H1 (cell line): ENCODE measurements around the gene TMEM106C. TPM values are rescaled to one million over a fixed set of nuclear protein-coding genes. Genes with fewer than 3 reads are reported as not detected.
A peak's percentile ranks its signal among the peaks of the same experiment; 100 is the strongest.

Experiments
- CTCF ChIA-PET: fragments of 300-600 bp; sonication (Branson Sonifier 250); formaldehyde crosslinking; loops from one replicate; lab custom pipeline; 2021; ENCODE audit not compliant: partially characterized antibody; lab: Charles Lee
- POLR2A ChIA-PET: fragments of 300-600 bp; sonication (Branson Sonifier 250); formaldehyde crosslinking; loops from one replicate; lab custom pipeline; 2021; ENCODE audit warnings: inconsistent platforms; ENCODE audit not compliant: partially characterized antibody; lab: Charles Lee
- DNase-seq, 2 experiments: peaks; one replicate each; pipeline versions ENCODE4 v3.0.0 to v3.0.0-alpha.2; 2010 to 2022; ENCODE audit warnings: low spot score in 2 of 2, low read depth in 1 of 2, mixed read lengths in 1 of 2
- FAIRE-seq: peaks from 2 replicates; lab custom pipeline; 2011; peaks lifted over from hg19 to GRCh38; lab: Jason Lieb, UNC
- H2AFZ ChIP-seq: 2 replicates; pipeline ENCODE4 v1.8.1; 2012; ENCODE audit warnings: low read length, inconsistent platforms
- H2AK5ac ChIP-seq: 2 replicates; pipeline ENCODE4 v1.6.1; 2013; ENCODE audit warnings: low read depth, low read length
- H2BK120ac ChIP-seq: replicated peaks from 2 replicates; pipeline ENCODE3; 2013; ENCODE audit warnings: low read depth, low read length, inconsistent platforms
- H2BK12ac ChIP-seq: 2 replicates; pipeline ENCODE4 v1.6.1; 2013; ENCODE audit warnings: low read depth, low read length
- H2BK15ac ChIP-seq: 2 replicates; pipeline ENCODE4 v1.6.1; 2013; ENCODE audit warnings: low read length
- H2BK20ac ChIP-seq: 2 replicates; pipeline ENCODE4 v1.6.1; 2013; ENCODE audit warnings: low read length
- H2BK5ac ChIP-seq: 2 replicates; pipeline ENCODE4 v1.6.1; 2013; ENCODE audit warnings: low read depth, low read length
- H3K14ac ChIP-seq: 2 replicates; pipeline ENCODE4 v1.6.1; 2013; ENCODE audit warnings: inconsistent platforms; ENCODE audit not compliant: insufficient read length
- H3K18ac ChIP-seq: 2 replicates; pipeline ENCODE4 v1.6.1; 2013; ENCODE audit warnings: low read length; ENCODE audit errors: extremely low read depth
- H3K23ac ChIP-seq: 2 replicates; pipeline ENCODE4 v1.6.1; 2013; ENCODE audit warnings: inconsistent platforms; ENCODE audit not compliant: insufficient read length
- H3K23me2 ChIP-seq: 2 replicates; pipeline ENCODE4 v1.6.1; 2013; ENCODE audit warnings: low read depth, low read length
- H3K27ac ChIP-seq: 2 replicates; pipeline ENCODE4 v1.6.1; 2011; ENCODE audit warnings: low read depth, low read length, inconsistent platforms
- H3K27me3 ChIP-seq, 4 experiments: replicated peaks in 1 of 4; 1 replicate in 1 of 4; 2 replicates in 3 of 4; pipeline versions ENCODE4 v1.6.1 to v1.8.1; 2011 to 2013; ENCODE audit warnings: low read length in 3 of 4, mild to moderate bottlenecking in 3 of 4, inconsistent platforms in 2 of 4, mixed read lengths in 2 of 4, moderate library complexity in 1 of 4; ENCODE audit not compliant: control insufficient read depth in 3 of 4, insufficient read depth in 3 of 4; ENCODE audit errors: extremely low read depth in 1 of 4
- H3K36me3 ChIP-seq, 4 experiments: 2 replicates each; pipeline versions ENCODE4 v1.6.1 to v1.8.1; 2011 to 2013; ENCODE audit warnings: mild to moderate bottlenecking in 4 of 4, low read length in 3 of 4, moderate library complexity in 2 of 4, control low read depth in 1 of 4, inconsistent platforms in 1 of 4; ENCODE audit not compliant: insufficient read depth in 4 of 4, control insufficient read depth in 2 of 4
- H3K4ac ChIP-seq: replicated peaks from 2 replicates; pipeline ENCODE3; 2013; ENCODE audit warnings: low read length, low read depth, mixed read lengths, inconsistent platforms; ENCODE audit not compliant: insufficient read length
- H3K4me1 ChIP-seq, 4 experiments: replicated peaks in 1 of 4; 1 replicate in 1 of 4; 2 replicates in 3 of 4; pipeline versions ENCODE4 v1.6.1 to v1.8.1; 2011 to 2013; ENCODE audit warnings: low read length in 3 of 4, inconsistent platforms in 2 of 4, mixed read lengths in 1 of 4; ENCODE audit not compliant: insufficient read depth in 4 of 4, control insufficient read depth in 3 of 4
- H3K4me2 ChIP-seq, 2 experiments: 2 replicates each; pipeline versions ENCODE4 v1.6.1 to v1.8.1; 2011 to 2013; ENCODE audit warnings: low read depth in 2 of 2, low read length in 2 of 2, control low read depth in 1 of 2, inconsistent platforms in 1 of 2, mild to moderate bottlenecking in 1 of 2; ENCODE audit not compliant: insufficient read depth in 1 of 2
- H3K4me3 ChIP-seq, 4 experiments: fragments of 200-600, 300-600 bp in 1 of 4; sonication (generic), shearing (Covaris generic), sonication (Bioruptor Twin) in 1 of 4; 2 replicates each; pipeline versions ENCODE4 v1.5.1 to v1.8.1; 2011 to 2016; ENCODE audit warnings: low read length in 4 of 4, low read depth in 3 of 4, control low read depth in 2 of 4, inconsistent platforms in 2 of 4, mild to moderate bottlenecking in 2 of 4, mixed read lengths in 1 of 4, moderate library complexity in 1 of 4; ENCODE audit not compliant: insufficient read depth in 2 of 4; ENCODE audit errors: extremely low read depth in 1 of 4
- H3K56ac ChIP-seq: replicated peaks from 2 replicates; pipeline ENCODE3; 2013; ENCODE audit warnings: low read depth, mild to moderate bottlenecking, mixed read lengths, low read length, inconsistent platforms; ENCODE audit not compliant: insufficient read length
- H3K79me1 ChIP-seq: 2 replicates; pipeline ENCODE4 v1.6.1; 2013; ENCODE audit warnings: low read depth, low read length, control low read depth
- H3K79me2 ChIP-seq, 2 experiments: 2 replicates each; pipeline versions ENCODE4 v1.6.1 to v1.8.1; 2012 to 2013; ENCODE audit warnings: low read length in 2 of 2, mild to moderate bottlenecking in 2 of 2, inconsistent platforms in 1 of 2; ENCODE audit not compliant: insufficient read depth in 2 of 2, control insufficient read depth in 1 of 2
- H3K9ac ChIP-seq, 4 experiments: replicated peaks in 1 of 4; 1 replicate in 1 of 4; 2 replicates in 3 of 4; pipeline versions ENCODE4 v1.6.1 to v1.8.1; 2011 to 2013; ENCODE audit warnings: low read depth in 3 of 4, low read length in 3 of 4, control low read depth in 2 of 4, mild to moderate bottlenecking in 2 of 4, moderate library complexity in 2 of 4, inconsistent platforms in 1 of 4; ENCODE audit errors: extremely low read depth in 1 of 4
- H3K9me3 ChIP-seq, 2 experiments: 2 replicates each; pipeline versions ENCODE4 v1.6.1 to v1.8.1; 2012 to 2013; ENCODE audit warnings: mild to moderate bottlenecking in 2 of 2, moderate library complexity in 2 of 2, control low read depth in 1 of 2, inconsistent platforms in 1 of 2, low read depth in 1 of 2, low read length in 1 of 2, mixed read lengths in 1 of 2; ENCODE audit not compliant: insufficient read depth in 2 of 2
- H4K20me1 ChIP-seq, 2 experiments: replicated peaks in 1 of 2; 2 replicates each; pipeline versions ENCODE3 to v1.8.1; 2011 to 2013; ENCODE audit warnings: inconsistent platforms in 2 of 2, low read length in 2 of 2, mild to moderate bottlenecking in 1 of 2; ENCODE audit not compliant: insufficient read depth in 2 of 2, control insufficient read depth in 1 of 2
- H4K5ac ChIP-seq: 2 replicates; pipeline ENCODE4 v1.6.1; 2013; ENCODE audit warnings: low read length, low read depth, mixed read lengths, inconsistent platforms; ENCODE audit not compliant: insufficient read length
- H4K8ac ChIP-seq: 2 replicates; pipeline ENCODE4 v1.8.0; 2013; ENCODE audit warnings: mild to moderate bottlenecking, moderate library complexity, low read length, inconsistent platforms; ENCODE audit not compliant: insufficient read depth; ENCODE audit errors: extremely low read depth
- H4K91ac ChIP-seq: replicated peaks from 2 replicates; pipeline ENCODE3; 2013; ENCODE audit warnings: low read length, mixed read lengths, inconsistent platforms; ENCODE audit not compliant: insufficient read length
- BACH1 ChIP-seq: IDR thresholded peaks from 2 replicates; pipeline ENCODE4 v1.6.1; 2012; ENCODE audit warnings: low read length, improper control_type of control experiment
- CBX5 ChIP-seq: fragments of 300-800, 300-1000 bp; sonication (generic); IDR thresholded peaks from 2 replicates; pipeline ENCODE4 v1.7.1; 2016; ENCODE audit warnings: antibody characterized with exemption, low read length, low read depth
- CREB1 ChIP-seq: IDR thresholded peaks from 2 replicates; pipeline ENCODE4 v1.6.1; 2012; ENCODE audit warnings: inconsistent platforms
- CTCF ChIP-seq, 3 experiments: IDR thresholded peaks; 1 replicate in 2 of 3; 2 replicates in 1 of 3; pipeline versions ENCODE4 v1.5.1 to v1.6.1; 2011; ENCODE audit warnings: low read length in 3 of 3, mild to moderate bottlenecking in 3 of 3, inconsistent platforms in 2 of 3, low read depth in 1 of 3, moderate library complexity in 1 of 3; ENCODE audit not compliant: insufficient read depth in 1 of 3; ENCODE audit errors: control extremely low read depth in 1 of 3
- EP300 ChIP-seq, 2 experiments: IDR thresholded peaks; 1 replicate in 1 of 2; 2 replicates in 1 of 2; pipeline ENCODE4 v1.6.1; 2011 to 2012; ENCODE audit warnings: low read depth in 2 of 2, low read length in 2 of 2, mild to moderate bottlenecking in 2 of 2, borderline replicate concordance in 1 of 2, inconsistent platforms in 1 of 2, moderate library complexity in 1 of 2
- MAX ChIP-seq: IDR thresholded peaks from 2 replicates; pipeline ENCODE4 v1.6.1; 2012; ENCODE audit warnings: inconsistent platforms
- POLR2AphosphoS5 ChIP-seq: IDR thresholded peaks from 2 replicates; pipeline ENCODE4 v1.6.1; 2011; ENCODE audit warnings: low read depth, low read length
- POU5F1 ChIP-seq: IDR thresholded peaks from 2 replicates; pipeline ENCODE4 v1.6.1; 2011; ENCODE audit warnings: low read depth, mild to moderate bottlenecking, low read length, moderate library complexity
- SP2 ChIP-seq: IDR thresholded peaks from 2 replicates; pipeline ENCODE4 v1.6.1; 2012; ENCODE audit warnings: mild to moderate bottlenecking, low read length, inconsistent platforms
- TAF1 ChIP-seq: IDR thresholded peaks from 2 replicates; pipeline ENCODE4 v1.6.1; 2011; ENCODE audit warnings: mild to moderate bottlenecking, low read depth, low read length
- WGBS, 2 experiments: shearing (Covaris generic) in 1 of 2; methylation state at CpG; one replicate each; pipeline versions ENCODE4 v1.1.6 to v1.1.7; 2013 to 2015; ENCODE audit warnings: low lambda C conversion rate in 2 of 2, mixed read lengths in 2 of 2, inconsistent platforms in 1 of 2, low coverage in 1 of 2, missing lambda C conversion rate in 1 of 2; ENCODE audit not compliant: insufficient replicate concordance in 2 of 2, insufficient coverage in 1 of 2, insufficient read length in 1 of 2; ENCODE audit errors: extremely low coverage in 1 of 2, missing lambda C conversion rate in 1 of 2; 5-methylcytosine and 5-hydroxymethylcytosine counted together
- polyA plus RNA-seq, 7 experiments: library from polyadenylated mRNA; depleted of rRNA in 3 of 7; stranded (reverse) in 5 of 7; unstranded in 2 of 7; fragments of >200 nt in 5 of 7; fragments of 200-250 nt in 2 of 7; gene quantifications; 1 replicate in 5 of 7; 2 replicates in 1 of 7; 4 replicates in 1 of 7; pipeline versions ENCODE4 v1.2.1 to v1.2.3, GENCODE V29; 2011 to 2013; ENCODE audit warnings: missing spikeins in 2 of 7, mixed read lengths in 2 of 7
- total RNA-seq: library from RNA; stranded (reverse); fragmentation: NEBNext Ultra II Directional; extraction: Animal tissue kit (Norgen Biotek cat#: 25700); gene quantifications from 2 replicates; pipeline ENCODE4 v1.2.1, GENCODE V29; 2021

Gene TMEM106C
- total and polyA plus RNA-seq, 2 of the 8 experiments (the other 6 are each of a cell fraction or from before 2014, with no cell fraction given) = 36.6 to 45.3 TPM

GRCh38 chr12:47940773-47941474, 22.5 kb upstream of the TMEM106C start:
- WGBS, 2 experiments = 92% methylated on average over 10 of the region's 10 CpGs; no CpG with 5 or more reads in 1 of the 2 experiments
- Histone ChIP-seq H2AFZ (no peak overlapping the region), H2BK15ac (no peak overlapping the region), H3K4ac (no peak overlapping the region), H3K27ac (no peak overlapping the region), H4K5ac (no peak overlapping the region), H3K4me1 (peaks cover 0 to 16% (median 13%) of the 10 kb centered on the region in 4 experiments; a peak in 5 of 7 replicates), H2BK5ac (no peak overlapping the region), H3K36me3 (no peaks in the 10 kb centered on the region), H3K14ac (no peak overlapping the region), H3K9me3 (no peaks in the 10 kb centered on the region), H4K20me1 (peaks cover 0 to 2% of the 10 kb centered on the region in 2 experiments), H2BK20ac (no peak overlapping the region), H3K79me1 (no peaks in the 10 kb centered on the region), H4K91ac (no peak overlapping the region), H3K9ac (no peak overlapping the region), H3K4me2 (no peak overlapping the region; a peak in 1 of 4 replicates), H3K79me2 (no peaks in the 10 kb centered on the region), H3K27me3 (peaks cover 0 to 24% (median 16%) of the 10 kb centered on the region in 4 experiments; a peak in 5 of 7 replicates), H3K56ac (no peak overlapping the region), H2BK120ac (no peak overlapping the region), H2BK12ac (peak overlapping the region; percentile 68; the same call in 1 of the 2 replicates), H3K4me3 (no peak overlapping the region), H3K18ac (no peak overlapping the region; the same call in 1 of the 2 replicates), H3K23ac (no peak overlapping the region), H3K23me2 (peaks cover 6% of the 10 kb centered on the region), H4K8ac (no peak overlapping the region), H2AK5ac (no peak overlapping the region)
- FAIRE-seq (no peak), DNase-seq (no peak)
- ChIA-PET CTCF (interaction anchor here (0.7 to 2.5 kb wide), 11 partner anchors 13 to 248 kb away, joined by 3 to 10 read pairs (median 3); partner anchors contain the start of genes TMEM106C and VDR), POLR2A (interaction anchor here (0.6 kb wide), 2 partner anchors 258 to 310 kb away, joined by 3 to 4 read pairs; no protein-coding TSS in a partner anchor)
- no peak for TF ChIP-seq TAF1
- TF ChIP-seq CTCF (IDR thresholded peaks at IDR 0.05; ENCODE audit: control extremely low read depth in 1 of 3, insufficient read depth in 1 of 3, low read depth in 1 of 3, low read length in 3 of 3) = no peak
- no peak for TF ChIP-seq CREB1
- no peak for TF ChIP-seq SP2
- TF ChIP-seq MAX = no peak
- no peak for TF ChIP-seq CBX5
- TF ChIP-seq BACH1 = no peak
- TF ChIP-seq POU5F1 = no peak
- TF ChIP-seq POLR2AphosphoS5 = no peak
- no peak for TF ChIP-seq EP300 (IDR thresholded peaks at IDR 0.05; ENCODE audit: borderline replicate concordance in 1 of 2, low read depth in 2 of 2, low read length in 2 of 2)
